Measurements from ENCODE around the gene DDX28.
"Not testable (repeated sequence)": the region's sequence is repeated elsewhere in the genome, so short reads cannot be mapped to it uniquely, and the experiment has no call there.

Gene DDX28

GRCh38 chr16:68037841-68038597 is 15.0 kb upstream of the DDX28 start:
- no peak for DNase-seq (ENCODE audit: low read depth)

DNA sequence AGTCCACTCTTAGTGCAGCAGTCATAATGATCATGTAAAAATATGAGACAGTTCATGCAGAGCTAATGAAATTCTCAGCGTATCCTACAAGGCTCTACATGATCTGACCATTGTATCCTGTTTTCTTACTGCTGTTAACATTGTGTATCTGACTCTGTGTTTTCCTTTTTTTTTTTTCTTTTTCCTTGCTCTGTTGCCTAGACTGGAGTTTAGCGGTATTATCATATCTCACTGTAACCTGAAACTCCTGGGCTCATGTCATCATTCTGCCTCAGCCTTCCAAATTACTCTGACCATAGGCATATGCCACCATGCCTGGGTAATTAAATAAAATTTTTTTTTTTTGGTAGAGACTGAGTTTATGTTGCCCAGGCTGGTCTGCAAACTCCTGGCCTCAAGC is 12.2 kb upstream of the DDX28 start:
- DNase-seq (ENCODE audit: low read depth) = no peak

DNA sequence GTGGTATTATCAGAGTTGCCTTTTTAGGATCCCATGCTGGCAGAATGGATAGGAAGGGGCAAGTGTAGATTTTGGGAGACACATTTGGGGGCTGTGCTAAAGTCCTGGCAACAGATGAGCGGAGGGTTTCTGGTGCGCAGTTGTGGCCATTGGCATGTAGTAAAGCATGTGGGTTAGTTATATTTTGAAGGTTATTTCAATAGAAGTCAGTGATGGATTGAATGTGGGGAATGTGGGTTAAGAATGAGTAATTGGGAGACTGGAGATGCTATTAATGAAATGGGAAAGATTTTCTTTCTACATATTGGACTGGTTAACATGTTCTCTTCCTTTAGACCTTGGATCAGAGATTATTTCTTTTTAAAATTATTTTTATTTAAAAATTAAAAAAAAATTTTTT is 10.1 kb upstream of the DDX28 start:
- DNase-seq (ENCODE audit: low read depth) = no peak

DNA sequence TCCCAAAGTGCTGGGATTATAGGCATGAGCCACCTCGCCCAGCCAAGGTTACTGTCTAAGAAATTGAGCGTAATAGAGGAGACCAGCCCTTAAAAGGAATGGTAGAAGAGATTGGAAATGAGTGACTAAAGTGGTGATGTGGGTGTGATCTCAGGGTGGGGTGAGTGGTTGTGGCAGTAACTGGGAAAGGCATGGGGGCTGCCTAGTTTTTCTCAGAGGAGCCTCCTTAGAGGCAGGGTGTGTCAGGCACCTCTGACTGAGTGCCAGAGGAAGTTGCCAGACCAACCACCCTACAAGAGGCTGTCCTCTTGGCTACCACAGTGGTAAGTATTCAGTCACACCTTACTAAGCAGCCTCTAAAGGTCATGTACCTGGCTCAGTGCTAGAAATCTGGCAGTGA is 8.9 kb upstream of the DDX28 start:
- no peak for DNase-seq (ENCODE audit: low read depth)

DNA sequence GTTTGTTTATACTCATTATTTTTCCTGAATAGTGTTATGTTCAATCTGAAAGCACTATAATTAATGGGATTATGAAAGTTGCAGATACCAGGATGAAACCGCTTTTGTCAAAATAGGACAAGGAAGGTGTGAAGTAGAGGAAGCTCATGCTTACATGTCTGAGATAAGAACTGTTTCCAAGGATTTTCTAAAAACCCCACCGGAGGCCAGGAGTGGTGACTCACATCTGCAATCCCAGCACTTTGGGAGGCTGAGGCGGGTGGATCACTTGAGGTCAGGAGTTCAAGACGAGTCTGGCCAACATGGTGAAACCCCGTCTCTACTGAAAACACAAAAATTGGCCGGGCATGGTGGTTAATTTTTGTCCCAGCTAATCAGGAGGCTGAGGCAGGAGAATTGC is 7.1 kb upstream of the DDX28 start:
- DNase-seq (ENCODE audit: low read depth) = not testable (repeated sequence)

GRCh38 chr16:68028996-68029395 is 6.0 kb upstream of the DDX28 start:
- DNase-seq (ENCODE audit: low read depth) = no peak

GRCh38 chr16:68022278-68022727 is 729 bp downstream of the DDX28 start:
- no peak for DNase-seq (ENCODE audit: low read depth)

- no peak for DNase-seq (ENCODE audit: low read depth)
Observed at GRCh38 chr16:68021490-68021889, 1.5 kb downstream of the DDX28 start.

DNA sequence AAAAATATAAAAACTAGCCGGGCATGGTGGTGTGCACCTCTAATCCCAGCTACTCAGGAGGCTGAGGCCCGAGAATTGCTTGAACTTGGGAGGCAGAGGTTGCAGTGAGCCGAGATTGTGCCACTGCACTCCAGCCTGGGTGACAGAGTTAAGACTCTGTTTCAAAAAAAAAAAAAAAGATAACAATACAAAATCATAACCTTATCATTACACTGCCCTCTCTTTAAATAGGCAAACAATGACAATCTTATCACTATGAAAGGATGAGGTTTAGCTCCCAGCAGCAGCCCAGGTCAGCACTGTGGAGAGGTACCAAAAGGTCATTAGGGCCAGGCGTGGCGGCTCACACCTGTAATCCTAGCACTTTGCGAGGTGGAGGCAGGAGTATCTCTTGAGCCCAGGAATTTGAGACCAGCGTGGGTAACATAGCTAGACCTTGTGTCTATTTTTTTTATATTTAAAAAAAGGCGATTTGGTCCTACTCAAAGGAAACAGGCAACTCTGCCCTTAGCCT is 3.8 kb downstream of the DDX28 start:
- no peak for DNase-seq (ENCODE audit: low read depth)

DNA sequence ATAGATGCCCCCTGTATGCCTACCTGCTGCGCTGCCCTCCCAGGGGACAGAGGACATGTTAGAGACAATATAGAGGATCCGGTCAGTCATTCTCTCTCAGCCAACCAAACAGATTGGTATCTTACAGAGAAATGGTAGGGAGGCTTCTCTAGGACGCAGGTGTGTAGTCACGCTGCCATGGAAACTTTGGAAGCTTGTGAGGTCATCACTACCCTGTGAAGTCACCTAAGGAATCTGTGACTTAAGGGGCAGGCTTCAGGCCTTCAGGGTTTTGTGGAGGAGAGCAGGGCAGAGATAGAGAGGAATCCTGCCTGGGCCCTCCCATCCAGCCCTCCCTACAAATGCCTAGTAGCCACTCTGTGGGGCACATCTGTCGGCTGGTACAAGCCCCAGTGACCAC is 7.4 kb downstream of the DDX28 start, which contains the start of gene DPEP2NB:
Gene DPEP2NB, minus strand, starts transcription at position 231 of the 400 bp plus-strand sequence. Its CDS starts 141 bp downstream, at position 90.
- DNase-seq (ENCODE audit: low read depth) = no peak

- DNase-seq (ENCODE audit: low read depth) = no peak
Observed at GRCh38 chr16:68013440-68013839, 9.6 kb downstream of the DDX28 start.

DNA sequence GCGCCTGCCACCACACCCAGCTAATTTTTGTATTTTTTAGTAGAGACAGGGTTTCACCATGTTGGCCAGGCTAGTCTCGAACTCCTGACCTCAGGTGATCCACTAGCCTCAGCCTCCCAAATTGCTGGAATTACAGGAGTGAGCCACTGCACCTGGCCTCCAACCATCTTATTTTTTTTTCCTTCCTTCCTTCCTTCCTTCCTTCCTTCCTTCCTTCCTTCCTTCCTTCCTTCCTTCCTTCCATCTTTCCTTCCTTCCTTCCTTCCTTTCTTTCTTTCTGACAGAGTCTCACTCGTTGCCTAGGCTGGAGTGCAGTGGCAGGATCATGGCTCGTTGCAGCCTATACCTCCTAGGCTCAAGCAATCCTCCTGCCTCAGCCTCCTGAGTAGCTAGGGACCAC is 13.2 kb downstream of the DDX28 start:
- DNase-seq (ENCODE audit: low read depth) = not testable (repeated sequence)

DNA sequence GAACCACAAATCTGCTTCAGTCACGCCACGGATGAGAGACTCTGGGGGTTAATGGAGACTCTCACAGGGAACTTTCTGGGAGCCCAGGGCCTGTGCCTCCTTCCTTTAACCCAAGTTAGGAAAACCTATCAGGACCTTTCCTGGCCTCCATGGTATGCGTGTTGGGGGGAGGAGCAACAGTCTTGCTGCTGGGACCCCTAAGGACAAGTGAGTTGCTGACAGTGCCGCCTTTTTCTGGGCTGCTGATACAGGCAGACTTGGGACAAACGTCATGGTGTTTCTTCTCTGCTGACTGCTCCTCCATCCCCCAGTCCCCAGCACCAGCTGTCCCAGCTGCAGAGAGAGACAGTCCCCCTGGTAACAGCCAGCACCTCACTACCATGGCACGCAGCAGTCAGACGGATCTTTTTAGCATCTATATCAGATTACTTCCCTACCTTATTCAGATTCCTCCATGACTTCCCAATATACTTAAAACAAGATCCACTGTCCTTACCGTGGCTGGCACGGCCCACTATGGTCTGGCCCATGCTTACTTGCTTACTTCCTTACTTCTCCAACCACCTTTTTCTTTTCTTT is 13.8 kb downstream of the DDX28 start:
- DNase-seq (ENCODE audit: low read depth) = no peak

DNA sequence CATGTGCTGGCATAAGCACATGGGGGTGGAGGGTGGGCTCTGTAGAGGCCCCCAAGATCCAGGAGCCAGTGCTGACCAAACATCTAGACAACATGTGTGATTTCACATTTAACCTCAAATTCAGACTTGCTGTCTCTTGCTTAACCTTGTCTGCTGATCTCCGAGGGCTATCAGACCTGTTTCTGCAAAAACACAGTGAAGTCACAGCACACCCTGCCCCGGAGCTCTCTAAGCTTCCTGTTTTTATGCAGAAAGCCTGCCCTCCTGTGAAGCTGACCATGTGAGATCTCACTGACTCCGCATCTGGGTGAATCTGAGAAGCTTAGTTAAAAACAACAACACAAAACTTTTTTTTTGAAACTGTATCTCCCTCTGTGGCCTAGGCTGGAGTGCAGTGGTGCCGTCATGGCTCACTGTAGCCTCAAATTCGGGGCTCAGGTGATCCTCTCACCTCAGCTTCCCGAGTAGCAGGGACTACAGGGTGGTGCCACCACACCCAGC is 17.2 kb downstream of the DDX28 start:
- DNase-seq (ENCODE audit: low read depth) = no peak

DNA sequence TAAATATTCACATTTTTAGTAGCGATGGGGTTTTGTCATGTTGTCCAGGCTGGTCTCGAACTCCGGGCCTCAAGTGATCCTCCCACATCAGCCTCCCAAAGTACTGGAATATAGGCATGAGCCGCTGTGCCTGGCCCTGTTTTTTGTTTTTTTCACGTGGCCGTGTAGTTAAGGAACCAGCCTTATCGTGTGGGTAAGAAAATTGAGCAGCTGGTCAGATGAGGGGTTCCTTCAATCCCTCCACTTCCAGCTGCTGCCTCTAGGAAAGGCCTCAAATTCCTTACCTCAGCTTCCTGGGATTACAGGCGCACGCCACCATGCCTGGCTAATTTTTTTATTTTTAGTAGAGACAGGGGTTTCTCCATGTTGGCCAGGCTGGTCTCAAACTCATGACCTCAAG is 17.8 kb downstream of the DDX28 start:
- DNase-seq (ENCODE audit: low read depth) = no peak

- DNase-seq (ENCODE audit: low read depth) = no peak
Observed at GRCh38 chr16:68003031-68003430, 20.0 kb downstream of the DDX28 start.

- no peak for DNase-seq (ENCODE audit: low read depth)
Observed at GRCh38 chr16:68000450-68000849, 22.6 kb downstream of the DDX28 start.

DNA sequence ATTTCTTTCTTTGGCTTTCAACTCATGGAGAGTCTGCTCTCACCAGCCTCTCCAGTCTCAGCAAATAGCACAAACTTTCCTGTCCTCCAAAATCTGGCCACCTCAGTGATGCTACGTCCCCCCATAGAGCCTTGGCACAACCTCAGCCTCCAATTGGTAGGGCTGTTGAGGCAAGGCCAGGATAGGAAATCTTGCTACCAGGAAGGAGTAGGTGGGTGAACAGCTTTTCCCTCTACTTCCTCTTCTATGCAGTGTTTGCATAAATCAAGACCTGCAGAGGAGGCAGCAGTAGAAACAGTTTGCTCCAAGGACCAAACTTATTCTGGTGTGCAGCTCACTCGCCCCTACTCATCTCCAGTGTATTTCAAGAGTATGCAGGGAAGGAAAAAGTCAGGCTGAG is 23.0 kb downstream of the DDX28 start:
- DNase-seq (ENCODE audit: low read depth) = no peak

DNA sequence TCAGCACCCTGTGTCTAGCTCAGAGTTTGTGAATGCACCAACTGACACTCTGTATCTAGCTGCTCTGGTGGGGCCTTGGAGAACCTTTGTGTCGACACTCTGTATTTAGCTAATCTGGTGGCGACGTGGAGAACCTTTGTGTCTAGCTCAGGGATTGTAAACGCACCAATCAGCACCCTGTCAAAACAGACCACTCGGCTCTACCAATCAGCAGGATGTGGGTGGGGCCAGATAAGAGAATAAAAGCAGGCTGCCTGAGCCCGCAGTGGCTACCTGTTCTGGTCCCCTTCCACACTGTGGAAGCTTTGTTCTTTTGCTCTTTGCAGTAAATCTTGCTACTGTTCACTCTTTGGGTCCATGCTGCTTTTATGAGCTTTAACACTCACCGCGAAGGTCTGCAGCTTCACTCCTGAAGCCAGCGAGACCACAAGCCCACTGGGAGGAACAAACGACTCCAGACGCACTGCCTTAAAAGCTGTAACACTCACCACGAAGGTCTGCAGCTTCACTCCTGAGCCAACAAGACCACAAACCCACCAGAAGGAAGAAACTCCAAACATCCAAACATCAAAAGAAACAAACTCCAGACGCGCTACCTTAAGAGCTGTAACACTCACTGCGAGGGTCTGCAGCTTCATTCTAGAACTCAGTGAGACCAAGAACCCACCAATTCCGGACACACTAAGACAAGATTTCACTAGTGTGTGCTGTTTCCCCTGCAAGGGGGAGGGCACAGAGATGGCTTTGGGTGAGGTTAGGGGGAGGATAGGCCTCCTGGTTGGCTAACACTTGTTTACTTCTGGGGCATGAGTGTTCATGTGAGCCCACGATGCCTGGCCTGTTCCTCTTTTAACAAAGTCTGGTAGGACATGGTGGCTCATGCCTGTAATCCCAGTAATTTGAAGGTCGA is 24.0 kb downstream of the DDX28 start, which contains the start of gene DPEP2:
Gene DPEP2, minus strand, starts transcription at position 706 of the 910 bp plus-strand sequence. CDS start 6,272 bp downstream, outside the sequence.
- DNase-seq (ENCODE audit: low read depth) = not testable (repeated sequence)

GRCh38 chr16:67998231-67998778 is 24.7 kb downstream of the DDX28 start:
- DNase-seq (ENCODE audit: low read depth) = not testable (repeated sequence)

DNA sequence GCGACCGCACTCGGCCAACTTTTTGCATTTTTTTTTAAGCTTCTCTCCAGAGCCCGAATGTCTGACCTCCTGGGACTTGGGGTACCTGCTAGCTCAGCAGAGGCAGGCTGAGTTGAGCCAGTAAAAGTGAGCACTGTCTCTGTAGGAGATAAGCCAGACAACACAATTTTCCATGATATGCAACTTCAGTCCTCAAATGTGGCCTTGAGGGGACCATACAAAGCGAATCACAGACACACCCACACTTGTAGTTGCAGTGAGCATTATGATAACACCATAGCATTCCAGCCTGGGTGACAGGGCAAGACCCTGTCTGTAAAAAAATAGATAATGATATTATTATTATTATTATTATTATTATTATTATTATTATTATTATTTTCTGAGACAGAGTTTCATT is 26.4 kb downstream of the DDX28 start:
- DNase-seq (ENCODE audit: low read depth) = no peak

- no peak for DNase-seq (ENCODE audit: low read depth)
Observed at GRCh38 chr16:67995423-67995822, 27.6 kb downstream of the DDX28 start.
